Thymus (tissue), 11 donors: Measurements from ENCODE around the gene AHCYL2. TPM values are rescaled to one million over a fixed set of nuclear protein-coding genes. Genes with fewer than 3 reads are reported as not detected.
"Not testable (repeated sequence)": the region's sequence is repeated elsewhere in the genome, so short reads cannot be mapped to it uniquely, and the experiment has no call there.

Experiments used
- DNase-seq, 9 donors: peaks; one replicate each; pipeline ENCODE4 v3.0.0-alpha.2; 2013; ENCODE audit warnings: low spot score in 9 of 9, low read depth in 6 of 9, missing footprints in 1 of 9
- H3K27ac ChIP-seq, 2 donors: one replicate each; pipeline ENCODE4 v1.5.1; 2013; ENCODE audit warnings: control low read depth in 1 of 2, low read depth in 1 of 2, low read length in 1 of 2, mild to moderate bottlenecking in 1 of 2, moderate library complexity in 1 of 2
- H3K27me3 ChIP-seq, 2 donors: one replicate each; pipeline ENCODE4 v1.5.1; 2013; ENCODE audit warnings: low read length in 1 of 2; ENCODE audit not compliant: control insufficient read depth in 2 of 2, insufficient read depth in 1 of 2
- H3K36me3 ChIP-seq, 2 donors: one replicate each; pipeline ENCODE4 v1.5.1; 2013; ENCODE audit warnings: low read length in 1 of 2, mild to moderate bottlenecking in 1 of 2, moderate library complexity in 1 of 2; ENCODE audit not compliant: control insufficient read depth in 2 of 2, insufficient read depth in 2 of 2
- H3K4me1 ChIP-seq, 2 donors: one replicate each; pipeline ENCODE4 v1.5.1; 2013; ENCODE audit warnings: low read length in 2 of 2; ENCODE audit not compliant: control insufficient read depth in 2 of 2, insufficient read depth in 2 of 2
- H3K4me3 ChIP-seq, 2 donors: one replicate each; pipeline ENCODE4 v1.5.1; 2013; ENCODE audit warnings: low read length in 2 of 2, control low read depth in 1 of 2, mild to moderate bottlenecking in 1 of 2
- H3K9me3 ChIP-seq, 2 donors: one replicate each; pipeline ENCODE4 v1.5.1; 2013; ENCODE audit warnings: low read length in 1 of 2, mild to moderate bottlenecking in 1 of 2; ENCODE audit not compliant: control insufficient read depth in 2 of 2, insufficient read depth in 1 of 2
- WGBS: extraction: QIAGEN DNeasy Blood & Tissue Kit; methylation state at CpG from one replicate; pipeline ENCODE4 v1.1.7; 2013; 5-methylcytosine and 5-hydroxymethylcytosine counted together
- polyA plus RNA-seq: library from polyadenylated mRNA; stranded (reverse); fragments of 200-250 nt; gene quantifications from one replicate; pipeline ENCODE4 v1.2.3, GENCODE V29; 2013
- total RNA-seq: library from RNA; stranded (reverse); fragments of 120-200 nt; gene quantifications from one replicate; pipeline ENCODE4 v1.2.4, GENCODE V29; 2013
- donor health status: healthy.

Gene AHCYL2
- total and polyA plus RNA-seq, 2 donors: 6.6 to 6.8 TPM

DNA sequence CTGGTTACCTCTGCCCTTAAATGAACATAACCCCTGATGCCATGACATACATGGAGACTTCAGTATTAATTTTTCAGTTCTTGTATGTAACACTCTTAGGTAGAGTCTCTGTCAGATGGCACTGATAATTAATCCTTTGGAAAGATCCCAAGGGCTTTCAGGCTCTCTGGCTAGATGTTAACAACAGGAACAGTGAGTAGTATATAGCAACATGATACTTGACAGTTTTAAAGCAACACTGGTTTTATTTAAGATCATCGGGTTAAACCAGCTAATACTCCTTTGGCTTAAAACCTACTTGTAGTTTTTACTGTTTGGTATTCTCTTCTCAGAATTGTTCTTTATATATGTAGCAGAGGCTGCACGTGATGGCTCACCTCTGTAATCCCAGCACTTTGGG lies 27.3 kb downstream of the AHCYL2 start:
- no peak for DNase-seq
- WGBS: 94% methylated on average over 2 of the region's 2 CpGs
- Histone ChIP-seq H3K36me3 (no peaks in the 10 kb centered on the region), H3K9me3 (no peaks in the 10 kb centered on the region), H3K27ac (no peak overlapping the region), H3K4me1 (no peaks in the 10 kb centered on the region), H3K4me3 (no peak overlapping the region), H3K27me3 (no peaks in the 10 kb centered on the region)

DNA sequence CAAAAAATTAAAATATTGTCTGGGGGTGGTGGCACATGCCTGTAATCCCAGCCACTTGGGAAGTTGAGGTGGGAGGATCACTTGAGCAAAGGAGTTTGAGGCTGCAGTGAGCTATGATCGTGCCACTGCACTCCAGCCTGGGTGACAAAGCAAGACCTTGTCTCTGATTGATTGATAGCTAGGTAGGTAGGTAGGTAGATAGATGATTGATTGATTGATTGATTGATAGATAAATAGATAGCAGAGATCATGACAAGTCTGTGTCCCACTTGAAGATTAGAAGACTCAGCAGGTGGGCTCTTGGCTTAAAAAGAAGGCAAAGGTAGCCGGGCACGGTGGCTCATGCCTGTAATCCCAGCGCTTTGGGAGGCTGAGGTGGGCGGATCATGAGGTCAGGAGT lies 27.8 kb downstream of the AHCYL2 start:
- 98% methylated on average over 5 of the region's 5 CpGs for WGBS
- not testable (repeated sequence) for H3K36me3 ChIP-seq, DNase-seq, H3K4me3 ChIP-seq, H3K9me3 ChIP-seq, H3K27me3 ChIP-seq, H3K4me1 ChIP-seq, H3K27ac ChIP-seq

DNA sequence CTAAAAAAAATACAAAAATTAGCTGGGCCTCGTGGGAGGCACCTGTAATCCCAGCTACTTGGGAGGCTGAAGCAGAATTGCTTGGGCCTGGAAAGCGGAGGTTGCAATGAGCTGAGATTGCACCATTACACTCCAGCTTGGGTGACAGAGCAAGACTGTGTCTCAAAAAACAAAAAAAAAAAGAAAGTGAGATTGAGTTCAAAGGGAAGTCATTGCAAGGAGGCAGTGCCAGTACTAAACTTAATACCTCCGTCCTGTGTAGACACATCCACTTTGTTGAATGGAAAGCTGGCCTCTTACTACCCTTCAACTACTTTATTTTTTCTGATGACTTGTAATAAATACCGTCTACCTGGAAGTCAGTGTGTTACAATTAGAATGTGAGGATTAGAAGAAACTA lies 31.0 kb downstream of the AHCYL2 start:
- H3K4me1 ChIP-seq: no peaks in the 10 kb centered on the region
- DNase-seq: no peak
- H3K36me3 ChIP-seq: no peaks in the 10 kb centered on the region
- 96% methylated on average over 4 of the region's 4 CpGs for WGBS
- no peak overlapping the region for H3K27ac ChIP-seq
- H3K4me3 ChIP-seq: no peak overlapping the region
- no peaks in the 10 kb centered on the region for H3K27me3 ChIP-seq
- H3K9me3 ChIP-seq: no peaks in the 10 kb centered on the region

DNA sequence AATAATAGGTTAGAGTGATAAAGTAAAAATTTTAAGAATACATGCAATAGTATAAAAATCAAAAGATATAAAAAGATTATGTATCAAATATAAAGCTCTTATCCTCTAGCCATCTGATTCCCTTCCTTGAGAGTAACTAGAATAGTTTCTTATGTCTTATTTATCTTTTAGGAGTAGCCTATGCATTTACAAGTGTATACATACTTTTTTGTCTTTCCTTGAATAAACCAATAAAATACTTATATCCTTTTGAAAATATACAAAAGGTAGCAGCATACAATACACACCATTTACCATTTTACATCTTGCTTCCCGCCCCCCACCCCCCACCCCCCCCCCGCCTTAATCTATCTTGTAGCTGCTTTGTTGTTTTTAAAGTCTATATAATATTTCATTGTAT lies 31.4 kb downstream of the AHCYL2 start:
- H3K9me3 ChIP-seq: no peaks in the 10 kb centered on the region
- H3K27ac ChIP-seq: no peak overlapping the region
- H3K36me3 ChIP-seq: no peaks in the 10 kb centered on the region
- no peaks in the 10 kb centered on the region for H3K27me3 ChIP-seq
- WGBS: 95% methylated on average over 2 of the region's 2 CpGs
- no peak for DNase-seq
- no peaks in the 10 kb centered on the region for H3K4me1 ChIP-seq
- H3K4me3 ChIP-seq: no peak overlapping the region

DNA sequence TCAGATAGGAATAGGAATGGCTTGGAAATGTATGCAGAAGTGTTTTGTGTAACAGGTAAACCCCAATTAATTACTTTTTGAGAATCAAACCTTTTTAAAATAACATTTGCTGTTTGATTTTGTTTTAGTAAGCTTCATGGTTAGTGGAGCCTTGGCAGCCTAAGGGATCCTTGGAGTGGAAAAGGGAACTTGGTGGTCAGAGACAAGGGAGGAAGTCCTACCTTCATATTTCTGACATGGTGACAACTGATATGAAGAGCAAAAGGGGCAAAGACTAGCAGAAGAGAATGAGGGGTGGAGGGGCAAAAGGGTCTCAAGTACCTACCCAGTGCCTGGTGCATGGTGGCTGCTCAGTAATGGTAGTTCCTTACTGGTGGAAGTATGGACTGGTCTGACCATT lies 32.3 kb downstream of the AHCYL2 start:
- Histone ChIP-seq H3K27me3 (no peaks in the 10 kb centered on the region), H3K4me1 (no peaks in the 10 kb centered on the region), H3K36me3 (no peaks in the 10 kb centered on the region), H3K9me3 (no peaks in the 10 kb centered on the region), H3K27ac (no peak overlapping the region), H3K4me3 (no peak overlapping the region)
- DNase-seq: no peak

DNA sequence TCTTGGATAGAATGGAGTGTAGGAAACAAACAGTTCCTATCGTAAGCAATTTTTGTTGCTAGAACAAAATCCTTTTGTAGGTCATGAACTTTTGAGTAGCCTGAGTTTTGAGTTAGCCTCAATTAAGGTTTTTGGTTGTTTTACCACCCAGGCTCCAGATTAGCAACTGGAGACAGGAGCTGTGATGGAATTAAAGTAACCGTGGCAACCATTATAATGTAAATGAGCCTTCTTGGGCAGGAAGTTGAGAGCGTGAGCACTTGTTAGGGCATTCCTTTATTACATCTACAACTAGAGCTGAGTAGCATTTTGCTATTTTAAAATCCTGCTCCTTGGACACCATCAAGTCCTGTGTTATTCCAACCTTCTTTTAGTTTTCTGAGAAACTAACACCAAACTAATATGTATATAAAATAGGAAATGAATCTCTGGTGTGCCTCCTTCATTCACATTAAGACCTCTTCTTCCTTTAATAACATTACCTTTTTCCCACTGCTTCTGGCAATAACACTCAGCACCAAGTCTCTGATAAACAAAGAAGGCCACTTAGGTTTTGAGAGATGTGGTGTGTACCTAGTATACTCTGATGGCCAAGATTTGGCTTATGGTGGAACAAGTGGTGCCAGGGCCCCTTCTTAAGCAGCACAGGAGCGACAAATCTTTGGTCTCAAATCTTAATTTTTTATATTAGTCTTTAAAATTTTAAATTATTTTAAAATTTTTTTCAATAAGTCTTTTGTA lies 34.0 kb downstream of the AHCYL2 start:
- no peaks in the 10 kb centered on the region for H3K9me3 ChIP-seq
- WGBS: 87% methylated on average over 4 of the region's 4 CpGs
- no peaks in the 10 kb centered on the region for H3K36me3 ChIP-seq

DNA sequence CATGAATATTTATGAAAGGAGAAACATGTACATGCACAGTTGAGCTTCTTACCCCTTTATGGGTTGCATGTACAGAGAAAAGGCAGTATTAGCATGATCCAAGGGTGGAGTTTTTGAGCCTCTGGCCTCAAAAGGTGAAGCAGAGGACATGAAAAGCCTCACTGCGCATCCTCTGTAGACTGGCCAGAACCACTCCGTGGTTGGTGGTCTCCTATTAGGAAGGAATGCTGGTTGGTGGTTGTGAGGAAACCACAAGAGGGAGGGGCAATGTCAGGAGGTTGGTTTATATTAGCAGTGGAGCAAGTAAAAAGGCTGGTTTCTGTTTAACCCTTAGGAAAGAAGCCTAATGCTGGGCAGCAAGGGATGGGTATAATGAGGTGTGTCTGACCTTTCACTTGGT lies 37.5 kb downstream of the AHCYL2 start:
- Histone ChIP-seq H3K4me1 (no peaks in the 10 kb centered on the region), H3K27me3 (no peaks in the 10 kb centered on the region), H3K9me3 (no peaks in the 10 kb centered on the region), H3K36me3 (no peaks in the 10 kb centered on the region), H3K27ac (no peak overlapping the region), H3K4me3 (no peak overlapping the region)
- DNase-seq: no peak
- 44% methylated on average over 2 of the region's 2 CpGs for WGBS

More for the DNA sequence above, 34.0 kb downstream of the AHCYL2 start:
- no peak overlapping the region for H3K27ac ChIP-seq
- H3K4me1 ChIP-seq: no peaks in the 10 kb centered on the region
- no peak overlapping the region for H3K4me3 ChIP-seq
- DNase-seq: no peak
- no peaks in the 10 kb centered on the region for H3K27me3 ChIP-seq

DNA sequence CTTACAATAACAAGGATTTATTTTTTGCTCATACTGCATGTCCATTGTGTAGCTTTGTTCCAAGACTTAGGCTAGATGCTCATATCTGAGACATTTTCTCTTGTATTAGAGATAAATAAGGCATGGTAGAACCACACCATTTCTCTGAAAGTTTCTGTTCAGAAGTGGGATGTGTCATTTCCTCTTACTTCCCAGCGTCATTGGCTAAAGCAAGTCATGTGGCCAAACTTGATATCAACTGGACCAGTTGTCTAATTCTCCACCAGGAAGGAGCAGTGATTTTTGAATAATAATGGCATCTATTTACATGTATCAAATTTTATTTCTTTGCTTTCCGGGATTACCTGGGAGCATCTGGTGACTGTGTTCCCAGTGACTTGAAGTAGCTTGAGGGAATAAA lies 38.3 kb downstream of the AHCYL2 start:
- no peaks in the 10 kb centered on the region for H3K4me1 ChIP-seq
- no peak overlapping the region for H3K4me3 ChIP-seq
- no peaks in the 10 kb centered on the region for H3K36me3 ChIP-seq
- over 99% methylated on average over 2 of the region's 2 CpGs for WGBS
- no peak for DNase-seq
- H3K27me3 ChIP-seq: no peaks in the 10 kb centered on the region
- no peak overlapping the region for H3K27ac ChIP-seq
- H3K9me3 ChIP-seq: no peaks in the 10 kb centered on the region

DNA sequence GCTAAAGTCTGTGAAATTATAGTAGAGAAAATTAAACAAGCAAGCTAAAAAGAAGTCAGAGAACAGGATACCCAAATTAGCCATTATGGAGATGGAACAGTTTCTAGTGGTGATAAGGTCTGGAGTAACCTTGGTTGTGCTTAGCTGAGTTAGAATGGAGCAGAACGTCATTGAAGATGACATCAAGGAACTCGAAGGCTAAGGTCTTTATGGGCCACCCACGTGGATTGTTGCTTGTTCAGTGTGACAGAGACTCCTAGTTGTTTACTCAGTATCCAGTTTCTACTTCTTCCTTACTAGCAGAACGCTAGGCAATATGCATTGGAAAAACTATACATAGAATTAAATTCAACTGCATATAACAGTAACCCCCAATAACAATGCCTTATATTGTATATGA lies 39.7 kb downstream of the AHCYL2 start:
- H3K4me1 ChIP-seq: no peaks in the 10 kb centered on the region

More for the DNA sequence above, 39.7 kb downstream of the AHCYL2 start:
- no peak overlapping the region for H3K27ac ChIP-seq
- H3K4me3 ChIP-seq: no peak overlapping the region
- no peaks in the 10 kb centered on the region for H3K36me3 ChIP-seq
- H3K27me3 ChIP-seq: no peaks in the 10 kb centered on the region
- WGBS: 93% methylated on average over 4 of the region's 4 CpGs
- no peaks in the 10 kb centered on the region for H3K9me3 ChIP-seq
- no peak for DNase-seq
